ENCODE measurements around the gene URM1. TPM values are rescaled to one million over a fixed set of nuclear protein-coding genes. Genes with fewer than 3 reads are reported as not detected.

URM1 gene
- total and polyA plus RNA-seq, 3 experiments from 2014 or later: 56.3 to 108 (median 100) TPM

DNA sequence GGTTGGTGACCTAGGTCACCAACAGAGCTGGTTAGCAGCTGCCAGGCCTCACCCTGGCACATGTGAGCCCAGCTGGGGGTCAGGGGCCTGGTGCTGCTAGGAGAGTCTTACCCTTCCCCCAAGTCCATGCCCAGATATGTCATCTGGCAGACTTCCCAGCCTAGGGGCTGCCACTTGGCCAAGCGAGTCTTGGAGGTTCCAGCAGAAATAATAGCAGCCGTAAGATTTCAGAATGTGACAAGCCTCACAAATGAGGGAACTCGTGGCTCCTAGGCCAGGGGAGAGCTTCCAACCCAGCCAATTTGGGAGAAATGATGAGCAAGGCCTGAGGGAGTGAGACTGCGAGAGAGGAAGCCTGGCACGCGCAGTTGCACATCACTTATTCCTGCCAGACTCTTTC, 11.1 kb downstream of the URM1 start:
- H3K4me1 Mint-ChIP-seq: peaks cover 0 to 10% (median 5%) of the 10 kb centered on the region in 3 donors
- H3K4me3 ChIP-seq (ENCODE audit: low read length): no peak overlapping the region
- no peak overlapping the region for H3K27ac Mint-ChIP-seq
- DNase-seq: no peak
- peaks cover 33% of the 10 kb centered on the region for H3K36me3 ChIP-seq (ENCODE audit: insufficient read depth, low read length)
- H3K4me1 ChIP-seq (ENCODE audit: insufficient read depth, low read length): no peaks in the 10 kb centered on the region
- no peaks in the 10 kb centered on the region for H3K27me3 Mint-ChIP-seq
- no peaks in the 10 kb centered on the region for H3K9me3 ChIP-seq (ENCODE audit: low read length)
- peaks cover 0 to 70% (median 3%) of the 10 kb centered on the region in 3 donors for H3K36me3 Mint-ChIP-seq
- H3K27ac ChIP-seq (ENCODE audit: low read depth, low read length): no peak overlapping the region
- CTCF ChIA-PET: no interaction called here
- no peak overlapping the region for H3K4me3 Mint-ChIP-seq
- no peaks in the 10 kb centered on the region for H3K27me3 ChIP-seq (ENCODE audit: insufficient read depth, low read length, poor library complexity, severe bottlenecking)
- POLR2A ChIA-PET: no interaction called here
- H3K9me3 Mint-ChIP-seq: no peaks in the 10 kb centered on the region

DNA sequence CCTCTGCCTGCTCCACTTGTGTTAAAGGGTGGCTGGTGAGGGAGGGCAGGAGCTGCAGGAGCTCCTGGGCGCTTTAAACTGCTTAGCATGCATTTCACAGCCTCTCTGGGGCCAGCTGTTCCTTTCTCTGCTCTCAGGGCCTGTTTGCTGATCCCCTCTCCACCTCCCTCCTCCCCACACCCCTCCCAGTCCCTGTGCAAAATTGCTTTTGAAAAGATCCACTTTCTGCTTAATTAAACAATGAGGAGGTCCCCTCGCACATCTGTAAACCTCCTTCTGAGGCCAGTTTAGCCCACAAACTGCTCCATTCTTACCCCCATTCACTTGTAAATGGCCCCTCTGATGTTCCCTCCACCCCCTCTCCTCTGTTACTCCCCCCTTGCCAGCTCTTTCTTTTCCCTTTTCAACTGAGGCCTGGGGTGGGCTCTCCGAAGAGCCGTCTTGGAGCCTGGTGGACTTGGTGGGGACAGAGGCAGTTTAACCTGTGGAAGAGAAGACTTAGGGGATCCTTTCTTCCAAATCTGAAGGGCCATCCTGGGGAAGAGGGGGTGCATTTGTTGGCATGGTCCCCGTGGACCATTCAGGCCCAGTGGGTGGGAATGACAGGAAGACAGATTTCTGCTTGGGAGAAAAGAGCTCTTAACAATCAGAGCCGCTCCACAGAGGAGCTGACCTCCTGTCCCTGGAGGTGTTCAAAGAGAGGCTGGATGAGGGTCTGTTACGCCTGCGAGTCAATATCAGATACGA, 12.0 kb downstream of the URM1 start:
- Histone ChIP-seq H3K27me3 (ENCODE audit: insufficient read depth, low read length, poor library complexity, severe bottlenecking) (no peaks in the 10 kb centered on the region), H3K4me1 (ENCODE audit: insufficient read depth, low read length) (no peaks in the 10 kb centered on the region), H3K27ac (ENCODE audit: low read depth, low read length) (no peak overlapping the region), H3K36me3 (ENCODE audit: insufficient read depth, low read length) (peaks cover 38% of the 10 kb centered on the region), H3K4me3 (ENCODE audit: low read length) (no peak overlapping the region), H3K9me3 (ENCODE audit: low read length) (no peaks in the 10 kb centered on the region)
- ChIA-PET POLR2A (no interaction called here), CTCF (no interaction called here)
- Mint-ChIP-seq H3K27me3 (no peaks in the 10 kb centered on the region), H3K27ac (peak overlapping the region in 1 of 8 donors; percentile 3), H3K36me3 (peaks cover 0 to 72% (median 3%) of the 10 kb centered on the region in 3 donors), H3K4me3 (no peak overlapping the region), H3K4me1 (peaks cover 0 to 10% (median 5%) of the 10 kb centered on the region in 3 donors), H3K9me3 (no peaks in the 10 kb centered on the region)
- DNase-seq: no peak

DNA sequence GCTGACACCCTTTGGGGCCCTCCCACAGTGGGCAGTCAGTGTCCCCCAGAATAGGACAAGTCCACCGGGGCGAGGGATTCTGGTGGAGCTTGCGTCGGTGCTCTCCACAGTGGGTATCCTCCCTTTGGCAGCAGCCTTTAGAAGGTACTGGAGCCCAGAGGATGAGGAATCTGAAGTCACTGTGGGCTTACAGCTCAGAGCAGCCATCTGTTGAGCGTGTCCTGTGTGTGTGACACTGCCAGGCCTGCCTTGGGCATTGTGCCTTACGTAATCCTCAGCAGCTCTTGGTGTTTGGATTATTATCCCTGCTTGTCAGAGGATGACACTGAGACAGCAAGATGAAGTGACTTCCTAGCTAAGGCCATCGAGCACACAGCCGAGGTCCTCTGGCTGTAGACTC, 12.6 kb downstream of the URM1 start:
- CTCF ChIA-PET: no interaction called here
- Histone ChIP-seq H3K4me1 (ENCODE audit: insufficient read depth, low read length) (no peaks in the 10 kb centered on the region), H3K9me3 (ENCODE audit: low read length) (no peaks in the 10 kb centered on the region), H3K36me3 (ENCODE audit: insufficient read depth, low read length) (peaks cover 44% of the 10 kb centered on the region), H3K4me3 (ENCODE audit: low read length) (no peak overlapping the region), H3K27ac (ENCODE audit: low read depth, low read length) (no peak overlapping the region), H3K27me3 (ENCODE audit: insufficient read depth, low read length, poor library complexity, severe bottlenecking) (no peaks in the 10 kb centered on the region)
- POLR2A ChIA-PET: interaction anchor here (0.6 kb wide), 1 partner anchor 22 kb away, joined by 3 read pairs; no protein-coding TSS in a partner anchor
- DNase-seq: no peak
- Mint-ChIP-seq H3K36me3 (peaks cover 0 to 73% (median 3%) of the 10 kb centered on the region in 3 donors), H3K27ac (no peak overlapping the region), H3K9me3 (no peaks in the 10 kb centered on the region), H3K4me1 (peaks cover 0 to 10% (median 5%) of the 10 kb centered on the region in 3 donors), H3K4me3 (no peak overlapping the region), H3K27me3 (no peaks in the 10 kb centered on the region)

DNA sequence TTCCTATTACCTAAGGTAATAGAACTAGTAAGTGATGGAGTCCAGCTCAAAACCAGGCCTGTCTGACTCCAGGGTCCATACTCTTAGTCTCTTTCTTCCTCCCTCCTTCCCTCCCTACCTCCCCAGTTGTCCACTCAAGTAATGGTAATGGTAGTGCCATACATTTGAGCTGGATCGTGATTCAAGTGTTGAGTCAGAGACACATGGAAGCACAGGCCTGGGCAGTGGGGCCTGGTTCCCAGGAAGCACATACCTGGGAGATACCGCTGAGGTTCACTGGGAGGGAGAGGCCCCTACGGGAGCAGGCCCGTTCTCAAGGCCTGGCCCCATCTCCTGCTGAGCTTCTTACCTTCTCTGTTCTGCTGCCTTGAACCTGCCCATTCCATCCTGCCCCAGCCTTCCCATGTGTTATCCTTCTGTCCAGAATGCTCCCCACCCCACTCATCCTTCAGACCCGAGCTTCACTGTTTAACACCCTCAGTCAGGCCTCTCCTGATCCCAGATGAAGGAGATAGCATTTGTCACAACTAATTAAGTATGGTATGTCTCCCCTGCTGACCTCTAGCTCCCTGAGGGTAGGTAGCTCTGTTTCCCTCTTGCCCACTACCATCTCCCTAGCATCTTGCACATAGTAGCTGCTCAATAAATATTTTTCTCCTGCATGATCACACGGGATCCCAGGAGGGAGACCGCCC, 13.8 kb downstream of the URM1 start:
- H3K27ac ChIP-seq (ENCODE audit: low read depth, low read length): no peak overlapping the region
- no peak for DNase-seq
- H3K27ac Mint-ChIP-seq: peak overlapping the region in 1 of 8 donors; percentile 70
- H3K36me3 Mint-ChIP-seq: peaks cover 0 to 75% (median 3%) of the 10 kb centered on the region in 3 donors
- H3K4me1 Mint-ChIP-seq: peaks cover 0 to 7% (median 2%) of the 10 kb centered on the region in 3 donors
- H3K27me3 ChIP-seq (ENCODE audit: insufficient read depth, low read length, poor library complexity, severe bottlenecking): no peaks in the 10 kb centered on the region
- ChIA-PET POLR2A (no interaction called here), CTCF (interaction anchor here (0.8 to 1.0 kb wide), 2 partner anchors 23 to 35 kb away, joined by 3 read pairs; no protein-coding TSS in a partner anchor)
- no peaks in the 10 kb centered on the region for H3K9me3 ChIP-seq (ENCODE audit: low read length)
- H3K27me3 Mint-ChIP-seq: no peaks in the 10 kb centered on the region
- no peaks in the 10 kb centered on the region for H3K9me3 Mint-ChIP-seq
- no peak overlapping the region for H3K4me3 ChIP-seq (ENCODE audit: low read length)
- no peaks in the 10 kb centered on the region for H3K4me1 ChIP-seq (ENCODE audit: insufficient read depth, low read length)
- no peak overlapping the region for H3K4me3 Mint-ChIP-seq
- peaks cover 46% of the 10 kb centered on the region for H3K36me3 ChIP-seq (ENCODE audit: insufficient read depth, low read length)

DNA sequence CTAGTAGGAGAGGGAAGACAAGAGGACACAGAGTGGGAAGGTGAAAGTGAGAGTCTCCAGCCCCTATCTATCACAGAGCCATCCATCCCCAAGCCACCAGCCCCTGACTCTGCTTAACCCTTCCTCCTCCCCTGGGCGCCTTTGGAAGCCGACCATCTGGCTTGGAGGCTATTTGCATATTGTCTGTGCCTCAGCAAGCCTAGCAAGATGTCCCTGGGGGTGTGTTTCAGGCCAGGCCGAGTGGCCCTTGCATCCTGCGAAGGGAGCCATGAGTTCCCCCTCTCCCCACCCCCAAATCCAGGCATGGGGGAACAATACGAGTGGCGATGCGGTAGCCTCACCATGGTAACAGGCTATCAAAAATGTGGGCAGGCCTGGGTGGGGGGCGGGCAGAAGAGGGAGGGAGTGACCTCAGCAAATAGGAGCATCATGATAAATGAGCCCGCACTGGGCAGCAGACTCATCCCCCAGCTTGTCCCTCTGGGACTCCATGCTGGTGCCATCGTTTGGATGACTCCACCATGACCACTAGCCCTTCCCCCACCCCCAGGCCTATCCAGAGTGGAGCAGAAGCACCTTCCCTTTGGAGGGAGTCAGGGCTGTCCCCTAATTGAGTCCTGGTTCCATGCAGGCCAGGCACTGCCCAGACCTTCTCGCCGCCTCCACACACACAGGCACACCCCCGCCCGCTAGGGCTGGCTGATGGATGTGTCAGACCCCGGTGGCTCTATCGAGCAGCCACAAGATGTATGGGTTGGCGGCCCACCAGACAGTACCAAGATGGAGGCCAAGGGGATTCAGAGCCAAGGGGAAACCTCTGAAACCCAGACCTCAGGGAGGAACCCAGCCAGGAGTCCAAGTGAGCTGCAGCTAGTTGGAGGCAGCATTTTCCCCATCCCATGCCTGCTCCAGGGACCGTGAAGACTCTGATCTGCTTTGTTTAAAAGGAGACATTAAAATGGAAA, 14.6 kb downstream of the URM1 start:
- Histone ChIP-seq H3K4me3 (ENCODE audit: low read length) (no peak overlapping the region), H3K27me3 (ENCODE audit: insufficient read depth, low read length, poor library complexity, severe bottlenecking) (no peaks in the 10 kb centered on the region), H3K9me3 (ENCODE audit: low read length) (no peaks in the 10 kb centered on the region), H3K27ac (ENCODE audit: low read depth, low read length) (no peak overlapping the region), H3K4me1 (ENCODE audit: insufficient read depth, low read length) (no peaks in the 10 kb centered on the region), H3K36me3 (ENCODE audit: insufficient read depth, low read length) (peaks cover 49% of the 10 kb centered on the region)
- CTCF ChIA-PET: interaction anchor here (0.8 kb wide), 1 partner anchor 34 kb away, joined by 3 read pairs; no protein-coding TSS in a partner anchor
- no peaks in the 10 kb centered on the region for H3K27me3 Mint-ChIP-seq
- no peak for DNase-seq
- H3K4me1 Mint-ChIP-seq: peaks cover 0 to 3% (median 2%) of the 10 kb centered on the region in 3 donors
- no peak overlapping the region for H3K4me3 Mint-ChIP-seq
- H3K9me3 Mint-ChIP-seq: no peaks in the 10 kb centered on the region
- no peak overlapping the region for H3K27ac Mint-ChIP-seq
- POLR2A ChIA-PET: no interaction called here
- H3K36me3 Mint-ChIP-seq: peaks cover 0 to 78% (median 3%) of the 10 kb centered on the region in 3 donors

DNA sequence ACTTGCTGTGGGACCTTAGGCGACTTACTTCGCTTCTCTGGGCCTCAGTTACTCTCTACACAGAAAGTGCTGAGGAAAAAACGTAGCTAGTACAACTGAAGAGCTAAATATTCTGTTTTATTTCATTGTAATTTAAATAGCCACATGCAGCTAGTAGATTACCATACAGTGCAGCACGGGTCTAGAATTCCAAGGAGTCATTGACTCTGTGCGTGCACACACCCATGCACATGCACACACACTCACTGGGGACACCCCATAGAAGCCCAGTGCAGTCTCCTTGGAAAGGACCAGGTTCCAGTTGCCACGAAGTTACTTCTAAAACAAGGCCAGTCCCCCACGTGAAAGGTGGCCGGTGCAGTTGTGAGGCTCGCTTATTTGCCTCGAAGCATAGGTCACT, 17.0 kb downstream of the URM1 start:
- POLR2A ChIA-PET: no interaction called here
- Histone ChIP-seq H3K4me1 (ENCODE audit: insufficient read depth, low read length) (no peaks in the 10 kb centered on the region), H3K9me3 (ENCODE audit: low read length) (no peaks in the 10 kb centered on the region), H3K36me3 (ENCODE audit: insufficient read depth, low read length) (peaks cover 50% of the 10 kb centered on the region), H3K4me3 (ENCODE audit: low read length) (no peak overlapping the region), H3K27ac (ENCODE audit: low read depth, low read length) (no peak overlapping the region), H3K27me3 (ENCODE audit: insufficient read depth, low read length, poor library complexity, severe bottlenecking) (no peaks in the 10 kb centered on the region)
- Mint-ChIP-seq H3K4me3 (no peak overlapping the region), H3K27ac (no peak overlapping the region), H3K36me3 (peaks cover 0 to 81% (median 2%) of the 10 kb centered on the region in 3 donors), H3K9me3 (no peaks in the 10 kb centered on the region), H3K27me3 (no peaks in the 10 kb centered on the region), H3K4me1 (no peaks in the 10 kb centered on the region)
- CTCF ChIA-PET: no interaction called here
- no peak for DNase-seq

DNA sequence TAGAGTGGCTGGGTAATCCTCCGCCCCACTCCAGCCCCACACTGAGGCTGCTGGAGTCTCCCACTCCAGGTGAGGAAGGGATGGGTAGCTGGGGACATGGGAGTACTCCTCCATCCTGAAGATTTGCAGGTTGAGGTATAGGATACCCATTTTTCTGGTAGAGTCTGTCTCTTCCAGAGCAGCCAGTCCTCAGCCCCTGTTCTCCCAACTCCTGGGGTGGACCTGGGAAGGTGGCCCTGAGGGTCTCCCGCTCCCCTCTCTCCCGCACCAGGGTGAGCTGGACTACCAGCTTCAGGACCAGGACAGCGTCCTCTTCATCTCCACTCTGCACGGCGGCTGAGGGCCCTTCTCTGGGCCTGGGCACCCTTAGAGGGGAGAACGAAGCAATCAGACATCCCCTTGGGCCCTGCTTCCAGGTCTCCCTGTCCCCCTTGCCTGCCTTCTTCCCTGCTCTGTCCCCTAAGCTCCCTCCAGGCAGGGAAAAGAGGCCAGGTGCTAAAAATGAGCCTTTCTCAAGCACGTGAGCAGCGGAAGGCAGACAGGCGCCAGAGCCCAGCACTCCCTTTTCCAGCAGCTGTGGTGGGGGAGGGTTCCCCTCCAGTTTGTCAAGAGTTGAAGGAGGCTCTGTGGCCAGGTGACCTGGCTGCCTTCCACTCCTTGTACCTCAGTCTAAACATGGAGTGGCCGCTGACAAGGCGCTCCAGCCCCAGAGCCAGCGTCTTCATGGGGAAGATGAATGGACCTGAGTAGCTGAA, 18.4 kb downstream of the URM1 start:
- POLR2A ChIA-PET: no interaction called here
- Mint-ChIP-seq H3K27me3 (no peaks in the 10 kb centered on the region), H3K4me1 (no peaks in the 10 kb centered on the region), H3K36me3 (peaks cover 4 to 76% (median 6%) of the 10 kb centered on the region in 3 donors), H3K4me3 (no peak overlapping the region), H3K27ac (peak overlapping the region in 1 of 8 donors; percentile 47), H3K9me3 (no peaks in the 10 kb centered on the region)
- Histone ChIP-seq H3K4me1 (ENCODE audit: insufficient read depth, low read length) (no peaks in the 10 kb centered on the region), H3K36me3 (ENCODE audit: insufficient read depth, low read length) (peaks cover 38% of the 10 kb centered on the region), H3K27me3 (ENCODE audit: insufficient read depth, low read length, poor library complexity, severe bottlenecking) (no peaks in the 10 kb centered on the region), H3K27ac (ENCODE audit: low read depth, low read length) (no peak overlapping the region), H3K9me3 (ENCODE audit: low read length) (no peaks in the 10 kb centered on the region), H3K4me3 (ENCODE audit: low read length) (no peak overlapping the region)
- CTCF ChIA-PET: interaction anchor here (1.4 kb wide), 1 partner anchor 30 kb away, joined by 4 read pairs; no protein-coding TSS in a partner anchor
- DNase-seq: no peak
